GM21381 (cell line): ENCODE measurements around the gene TBC1D17.

Experiments used
- ATAC-seq: cut with Tn5 transposase; IDR thresholded peaks from one replicate; pipeline ENCODE4 v1.9.1; 2021; ENCODE audit warnings: mild to moderate bottlenecking, moderate library complexity; ENCODE audit not compliant: unreplicated experiment

Gene TBC1D17

DNA sequence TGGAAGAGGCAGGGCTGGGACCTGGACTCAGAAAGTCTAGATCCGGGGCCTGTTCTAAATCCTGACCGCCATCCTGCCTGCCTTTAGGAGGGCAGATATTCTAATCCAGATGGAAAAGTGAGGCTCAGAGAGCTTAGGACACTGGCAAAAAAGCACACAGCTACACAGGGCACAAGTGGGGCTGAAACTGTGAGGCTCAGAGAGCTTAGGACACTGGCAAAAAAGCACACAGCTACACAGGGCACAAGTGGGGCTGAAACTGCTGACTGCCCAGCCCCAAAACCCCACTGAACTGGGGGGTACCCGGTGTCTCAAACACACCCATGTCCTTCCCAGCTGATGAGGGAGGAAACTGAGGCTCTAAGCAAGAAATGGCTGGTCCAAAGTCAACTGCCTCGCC lies 2.3 kb upstream of the TBC1D17 start:
- no peak for ATAC-seq

DNA sequence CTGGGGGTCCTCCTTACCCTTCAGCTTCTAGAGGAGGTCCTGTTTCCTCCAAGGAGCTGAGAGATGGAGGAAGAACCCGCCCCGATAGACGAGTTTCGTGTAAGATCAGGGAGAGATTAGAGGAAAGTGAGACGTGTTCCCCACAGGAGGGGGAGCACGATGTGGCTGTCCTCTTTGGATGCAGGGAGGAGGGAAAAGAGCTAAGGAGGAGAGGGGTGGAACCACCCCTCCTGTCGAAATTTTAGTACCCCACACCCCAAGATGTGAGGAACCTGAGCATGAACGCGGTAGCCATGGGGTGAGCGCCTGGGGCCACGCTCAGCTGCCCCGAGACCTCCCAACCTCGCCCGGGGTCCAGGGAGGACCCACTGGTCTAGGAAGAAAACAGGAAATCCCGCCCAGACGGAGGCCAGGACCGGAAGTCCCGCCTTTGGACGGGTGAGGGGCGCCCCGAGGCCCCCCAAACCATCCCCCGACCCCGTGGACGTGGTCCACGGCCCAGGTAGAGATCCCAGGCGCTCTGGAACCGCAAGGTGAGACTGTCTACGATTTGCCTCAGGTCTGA lies 1.6 kb upstream of the TBC1D17 start:
- ATAC-seq, result no peak

GRCh38 chr19:49876422-49877019 lies 981 bp upstream of the TBC1D17 start:
- peak; percentile 45 for ATAC-seq

GRCh38 chr19:49877879-49878743 lies 609 bp downstream of the TBC1D17 start:
- ATAC-seq, result peak; percentile 40

DNA sequence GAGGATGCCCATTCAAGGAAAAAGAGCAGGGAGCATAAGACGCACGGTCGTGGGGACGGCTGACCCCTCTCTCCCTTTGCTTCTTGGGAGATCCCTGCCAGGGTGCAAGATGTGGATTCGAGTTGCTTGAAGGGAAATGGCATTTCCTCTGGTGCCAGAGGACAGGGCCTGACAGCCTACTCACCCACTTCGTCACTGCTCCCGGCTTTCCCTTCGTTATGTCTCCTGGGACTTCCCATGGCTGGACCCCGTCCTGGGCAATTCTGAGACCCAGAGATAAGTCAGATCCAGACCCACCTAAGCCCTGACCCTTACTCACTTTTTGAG lies 1.2 kb downstream of the TBC1D17 start:
- ATAC-seq, result no peak

- no peak for ATAC-seq
Observed at GRCh38 chr19:49879243-49879963, 1.9 kb downstream of the TBC1D17 start.

- ATAC-seq, result no peak
Observed at GRCh38 chr19:49880162-49880869, 2.8 kb downstream of the TBC1D17 start.

DNA sequence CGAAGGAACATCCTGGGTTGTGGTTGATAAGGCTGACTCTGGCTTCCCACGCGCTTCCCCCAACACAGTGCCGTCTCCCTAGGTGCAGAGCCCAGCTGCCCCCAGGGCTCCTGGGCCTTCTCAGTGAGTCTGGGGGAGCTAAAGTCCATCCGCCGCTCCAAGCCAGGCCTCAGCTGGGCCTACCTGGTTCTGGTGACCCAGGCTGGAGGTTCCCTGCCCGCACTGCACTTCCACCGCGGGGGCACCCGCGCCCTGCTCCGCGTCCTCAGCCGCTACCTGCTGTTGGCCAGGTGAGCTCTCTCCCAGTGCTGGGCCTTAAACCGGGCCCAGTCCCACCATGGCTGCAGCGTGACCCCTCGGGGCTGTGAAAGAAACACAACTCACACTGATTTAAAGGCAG lies 3.7 kb downstream of the TBC1D17 start:
- no peak for ATAC-seq

- no peak for ATAC-seq
Observed at GRCh38 chr19:49881672-49882394, 4.3 kb downstream of the TBC1D17 start.

GRCh38 chr19:49882643-49883042 lies 5.1 kb downstream of the TBC1D17 start:
- no peak for ATAC-seq

DNA sequence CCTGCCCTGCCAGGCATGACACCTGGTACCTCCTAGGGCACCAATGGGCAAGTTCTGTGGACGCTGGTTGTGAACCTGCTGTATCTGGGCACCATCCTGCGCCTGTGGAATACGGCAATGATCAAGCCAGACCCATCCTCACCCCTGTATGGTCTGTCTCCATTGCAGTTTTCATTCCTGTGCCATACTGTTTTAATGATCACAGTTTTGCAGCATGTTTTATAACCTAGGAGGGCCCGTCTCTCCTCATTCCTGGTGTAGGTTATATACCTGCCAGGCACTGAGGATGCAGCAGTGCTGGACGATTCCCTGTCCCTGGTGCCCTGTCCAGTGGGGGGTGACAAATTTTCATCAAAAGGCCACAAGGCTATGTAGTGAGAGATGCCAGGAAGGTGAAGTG lies 5.6 kb downstream of the TBC1D17 start:
- no peak for ATAC-seq

- no peak for ATAC-seq
Observed at GRCh38 chr19:49884109-49884508, 6.6 kb downstream of the TBC1D17 start.

DNA sequence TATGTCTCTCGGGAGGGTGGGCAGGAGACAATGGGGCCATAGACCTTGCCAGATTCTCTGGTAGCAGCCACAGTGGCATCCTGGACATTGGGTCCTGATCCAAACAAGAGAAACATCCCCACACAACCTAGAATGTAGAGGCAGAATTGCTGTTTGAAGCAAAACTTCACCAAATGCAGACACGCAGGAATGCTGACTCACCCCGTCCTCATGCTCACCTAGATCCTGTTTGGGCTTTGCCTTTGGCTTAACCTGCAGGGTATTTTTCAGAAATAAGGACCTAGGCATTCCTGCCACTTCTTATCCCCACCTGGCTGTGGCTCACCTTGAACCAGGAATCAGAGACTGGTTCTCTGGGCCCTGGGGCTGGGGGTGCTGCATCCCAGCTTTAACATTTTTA lies 7.3 kb downstream of the TBC1D17 start:
- no peak for ATAC-seq

- no peak for ATAC-seq
Observed at GRCh38 chr19:49887037-49887664, 9.6 kb downstream of the TBC1D17 start.

GRCh38 chr19:49887665-49888509 lies 10.4 kb downstream of the TBC1D17 start:
- ATAC-seq, result no peak

DNA sequence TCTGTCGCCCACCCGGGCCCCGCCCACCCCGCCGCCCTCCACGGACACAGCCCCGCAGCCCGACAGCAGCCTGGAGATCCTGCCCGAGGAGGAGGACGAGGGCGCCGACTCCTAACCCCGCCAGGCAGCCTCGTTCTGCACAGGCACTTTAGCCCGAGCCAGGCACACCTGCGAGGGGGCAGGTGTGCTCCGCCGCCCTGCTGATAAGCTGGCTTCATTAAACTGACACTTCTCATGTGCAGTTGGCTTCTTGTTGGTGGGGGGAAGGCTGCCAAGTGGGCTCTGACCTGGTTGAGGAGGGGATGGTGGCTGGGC lies 11.0 kb downstream of the TBC1D17 start:
- ATAC-seq, result no peak

GRCh38 chr19:49889038-49889686 lies 11.7 kb downstream of the TBC1D17 start:
- ATAC-seq, result no peak

DNA sequence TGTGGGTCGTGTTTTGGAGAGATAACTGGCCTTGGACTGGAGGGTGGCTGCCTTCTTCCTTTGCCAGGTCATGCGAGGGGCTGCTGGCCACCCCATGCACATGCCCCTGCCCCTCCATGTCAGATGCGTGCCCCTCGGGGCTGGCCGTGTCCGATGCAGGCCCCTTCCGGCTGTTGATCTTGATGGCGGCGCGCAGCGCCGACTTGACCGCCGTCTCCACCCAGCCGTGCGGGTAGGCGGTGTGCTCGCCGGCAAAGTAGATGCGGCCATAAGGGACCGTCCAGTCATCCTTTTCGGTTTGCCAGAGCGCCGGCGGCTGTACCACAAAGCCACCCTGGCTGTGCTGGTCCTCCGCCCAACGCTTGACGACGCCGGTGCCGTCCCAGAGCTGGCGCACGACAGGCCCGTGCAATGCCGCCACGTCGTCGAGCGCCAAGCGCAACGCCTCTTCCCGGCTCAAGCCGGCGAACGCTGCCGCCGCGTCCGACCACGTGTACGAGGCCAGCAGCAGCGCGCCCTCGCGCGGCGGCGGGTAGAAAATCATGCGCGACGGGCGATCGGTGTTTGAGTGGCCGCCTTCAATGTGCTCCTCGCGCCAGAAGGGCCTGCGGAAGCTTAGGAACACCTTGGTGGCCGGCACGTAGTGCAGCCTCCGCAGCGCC lies 12.3 kb downstream of the TBC1D17 start:
- ATAC-seq, result no peak
